ENCODE results near the gene NADSYN1. TPM values are rescaled to one million over a fixed set of nuclear protein-coding genes. Genes with fewer than 3 reads are reported as not detected.

NADSYN1 gene
- total and polyA plus RNA-seq, 2 donors (not counting 1 experiment from before 2014, with no cell fraction given), result 22.0 to 81.7 TPM

DNA sequence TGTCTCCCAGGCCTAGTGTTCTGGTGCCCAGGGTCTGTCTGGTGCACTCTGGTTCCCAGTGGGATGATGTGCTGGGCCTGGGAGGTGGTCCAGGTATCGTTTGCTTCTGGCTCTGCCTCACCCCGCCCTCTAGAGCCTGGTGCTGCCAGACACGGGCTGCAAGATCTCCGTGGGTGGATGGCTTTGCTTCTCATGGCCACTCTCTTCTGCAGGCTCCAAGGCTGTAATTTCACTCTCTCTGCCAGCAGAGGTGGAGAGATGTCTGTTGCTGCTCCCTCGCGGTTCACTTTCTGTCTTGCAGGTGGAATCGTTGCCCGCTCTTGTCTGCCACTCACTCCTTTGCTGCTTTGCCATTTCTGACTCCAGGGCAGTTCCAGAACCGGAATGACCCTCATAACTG is 13.4 kb downstream of the NADSYN1 start:
- TF ChIP-seq, protein P1, sequence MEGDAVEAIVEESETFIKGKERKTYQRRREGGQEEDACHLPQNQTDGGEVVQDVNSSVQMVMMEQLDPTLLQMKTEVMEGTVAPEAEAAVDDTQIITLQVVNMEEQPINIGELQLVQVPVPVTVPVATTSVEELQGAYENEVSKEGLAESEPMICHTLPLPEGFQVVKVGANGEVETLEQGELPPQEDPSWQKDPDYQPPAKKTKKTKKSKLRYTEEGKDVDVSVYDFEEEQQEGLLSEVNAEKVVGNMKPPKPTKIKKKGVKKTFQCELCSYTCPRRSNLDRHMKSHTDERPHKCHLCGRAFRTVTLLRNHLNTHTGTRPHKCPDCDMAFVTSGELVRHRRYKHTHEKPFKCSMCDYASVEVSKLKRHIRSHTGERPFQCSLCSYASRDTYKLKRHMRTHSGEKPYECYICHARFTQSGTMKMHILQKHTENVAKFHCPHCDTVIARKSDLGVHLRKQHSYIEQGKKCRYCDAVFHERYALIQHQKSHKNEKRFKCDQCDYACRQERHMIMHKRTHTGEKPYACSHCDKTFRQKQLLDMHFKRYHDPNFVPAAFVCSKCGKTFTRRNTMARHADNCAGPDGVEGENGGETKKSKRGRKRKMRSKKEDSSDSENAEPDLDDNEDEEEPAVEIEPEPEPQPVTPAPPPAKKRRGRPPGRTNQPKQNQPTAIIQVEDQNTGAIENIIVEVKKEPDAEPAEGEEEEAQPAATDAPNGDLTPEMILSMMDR (conservative IDR thresholded peaks at IDR 0.05 in 1 of 2, IDR thresholded peaks at IDR 0.05 in 1 of 2; ENCODE audit: low read depth in 1 of 2, low read length in 2 of 2), result no peak
- no peak for TF ChIP-seq EZH2 (IDR thresholded peaks at IDR 0.05; ENCODE audit: low read length, missing control alignments)
- no peaks in the 10 kb centered on the region for H3K27me3 ChIP-seq (ENCODE audit: control insufficient read depth, insufficient read depth, low read length)

DNA sequence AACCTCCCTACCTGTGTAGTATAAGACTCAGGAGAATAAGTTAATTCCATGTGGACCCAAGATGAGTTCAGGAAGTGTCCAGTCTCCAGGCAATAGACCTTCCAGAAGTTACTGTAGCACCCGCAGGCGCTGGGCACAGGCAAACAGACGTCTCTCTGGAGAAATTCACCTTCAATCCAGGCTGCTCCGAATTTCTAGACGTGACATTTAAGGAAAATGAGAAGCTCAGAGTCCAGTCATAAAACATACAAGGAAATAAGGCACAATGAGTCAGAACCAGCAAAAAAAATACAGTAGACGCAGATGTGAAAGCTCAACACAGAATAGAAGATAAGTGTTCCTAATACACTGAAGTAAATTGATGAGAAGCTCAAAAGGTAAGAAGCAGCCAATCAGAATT is 14.2 kb downstream of the NADSYN1 start:
- no peaks in the 10 kb centered on the region for H3K79me2 ChIP-seq (ENCODE audit: control insufficient read depth, insufficient read depth, low read length)
- no peak overlapping the region for H3K9ac ChIP-seq (ENCODE audit: insufficient read depth, low read length)
- H3K4me2 ChIP-seq (ENCODE audit: extremely low read depth, insufficient read depth, low read length), result no peak overlapping the region
- H2AFZ ChIP-seq (ENCODE audit: low read length), result no peak overlapping the region
- no peak for TF ChIP-seq EZH2 (IDR thresholded peaks at IDR 0.05; ENCODE audit: low read length, missing control alignments)
- TF ChIP-seq, protein P1 (conservative IDR thresholded peaks at IDR 0.05 in 1 of 2, IDR thresholded peaks at IDR 0.05 in 1 of 2; ENCODE audit: low read depth in 1 of 2, low read length in 2 of 2), result no peak
- peaks cover 5% of the 10 kb centered on the region for H3K36me3 ChIP-seq (ENCODE audit: control insufficient read depth, insufficient read depth, low read length)
- no peak overlapping the region for H3K27ac ChIP-seq (ENCODE audit: insufficient read depth, low read length)
- H4K20me1 ChIP-seq (ENCODE audit: control insufficient read depth, extremely low read depth, insufficient read depth, low read length), result no peaks in the 10 kb centered on the region
- DNase-seq (ENCODE audit: low read depth in 2 of 2), result no peak
- H3K9me3 ChIP-seq (ENCODE audit: control insufficient read depth, insufficient read depth, low read depth, low read length), result no peaks in the 10 kb centered on the region
- no peak overlapping the region for H3K4me3 ChIP-seq (replicated peaks in 1 of 4; ENCODE audit: control extremely low read depth in 1 of 4, insufficient read depth in 1 of 4, low read depth in 3 of 4, low read length in 4 of 4)
- H3K27me3 ChIP-seq (ENCODE audit: control insufficient read depth, insufficient read depth, low read length), result no peaks in the 10 kb centered on the region
- H3K4me1 ChIP-seq (ENCODE audit: control insufficient read depth, extremely low read depth, insufficient read depth, low read length), result no peaks in the 10 kb centered on the region

More for the DNA sequence above, 13.4 kb downstream of the NADSYN1 start:
- no peak for DNase-seq (ENCODE audit: low read depth in 2 of 2)
- H3K9ac ChIP-seq (ENCODE audit: insufficient read depth, low read length), result no peak overlapping the region
- H3K4me2 ChIP-seq (ENCODE audit: extremely low read depth, insufficient read depth, low read length), result no peak overlapping the region
- H3K4me3 ChIP-seq (replicated peaks in 1 of 4; ENCODE audit: control extremely low read depth in 1 of 4, insufficient read depth in 1 of 4, low read depth in 3 of 4, low read length in 4 of 4), result no peak overlapping the region
- no peaks in the 10 kb centered on the region for H3K4me1 ChIP-seq (ENCODE audit: control insufficient read depth, extremely low read depth, insufficient read depth, low read length)
- H3K27ac ChIP-seq (ENCODE audit: insufficient read depth, low read length), result no peak overlapping the region
- no peaks in the 10 kb centered on the region for H3K9me3 ChIP-seq (ENCODE audit: control insufficient read depth, insufficient read depth, low read depth, low read length)
- no peak overlapping the region for H2AFZ ChIP-seq (ENCODE audit: low read length)
- no peaks in the 10 kb centered on the region for H3K79me2 ChIP-seq (ENCODE audit: control insufficient read depth, insufficient read depth, low read length)
- H3K36me3 ChIP-seq (ENCODE audit: control insufficient read depth, insufficient read depth, low read length), result peaks cover 5% of the 10 kb centered on the region
- H4K20me1 ChIP-seq (ENCODE audit: control insufficient read depth, extremely low read depth, insufficient read depth, low read length), result no peaks in the 10 kb centered on the region

DNA sequence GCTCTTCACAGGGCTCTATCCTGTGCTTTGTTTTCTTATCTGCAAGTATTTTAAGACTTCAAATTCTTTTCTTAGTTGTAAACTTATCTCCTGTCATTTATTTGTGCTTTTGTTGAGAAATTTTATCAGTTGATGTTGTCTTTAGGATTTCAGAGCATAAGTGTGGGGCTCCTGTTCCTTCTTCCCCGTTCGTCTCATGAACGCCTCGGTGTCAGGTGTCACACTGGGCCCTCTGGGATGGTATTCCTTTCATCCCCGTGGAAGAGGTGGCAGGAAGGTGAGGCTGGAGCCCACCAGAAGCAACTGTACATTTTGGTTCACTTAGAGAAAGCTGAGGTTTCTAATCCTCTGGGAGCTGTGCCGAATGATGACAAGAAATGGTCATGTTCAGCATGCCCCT is 17.9 kb downstream of the NADSYN1 start:
- Histone ChIP-seq H3K27me3 (ENCODE audit: control insufficient read depth, insufficient read depth, low read length) (no peaks in the 10 kb centered on the region), H3K9me3 (ENCODE audit: control insufficient read depth, insufficient read depth, low read depth, low read length) (no peaks in the 10 kb centered on the region), H3K79me2 (ENCODE audit: control insufficient read depth, insufficient read depth, low read length) (no peaks in the 10 kb centered on the region), H3K4me3 (replicated peaks in 1 of 4; ENCODE audit: control extremely low read depth in 1 of 4, insufficient read depth in 1 of 4, low read depth in 3 of 4, low read length in 4 of 4) (no peak overlapping the region), H3K36me3 (ENCODE audit: control insufficient read depth, insufficient read depth, low read length) (peaks cover 16% of the 10 kb centered on the region), H3K4me2 (ENCODE audit: extremely low read depth, insufficient read depth, low read length) (no peak overlapping the region), H3K9ac (ENCODE audit: insufficient read depth, low read length) (no peak overlapping the region), H3K4me1 (ENCODE audit: control insufficient read depth, extremely low read depth, insufficient read depth, low read length) (no peaks in the 10 kb centered on the region), H3K27ac (ENCODE audit: insufficient read depth, low read length) (no peak overlapping the region), H2AFZ (ENCODE audit: low read length) (no peak overlapping the region), H4K20me1 (ENCODE audit: control insufficient read depth, extremely low read depth, insufficient read depth, low read length) (no peaks in the 10 kb centered on the region)
- TF ChIP-seq EZH2 (IDR thresholded peaks at IDR 0.05; ENCODE audit: low read length, missing control alignments), result no peak
- TF ChIP-seq, protein P1 (conservative IDR thresholded peaks at IDR 0.05 in 1 of 2, IDR thresholded peaks at IDR 0.05 in 1 of 2; ENCODE audit: low read depth in 1 of 2, low read length in 2 of 2), result no peak
- no peak for DNase-seq (ENCODE audit: low read depth in 2 of 2)

Data from fibroblast of lung (primary cell).